Kidney epithelial cell (primary cell): ENCODE measurements around the gene NEU1. TPM values are rescaled to one million over a fixed set of nuclear protein-coding genes. Genes with fewer than 3 reads are reported as not detected.

Experiments
- DNase-seq: peaks from one replicate; pipeline ENCODE4 v3.0.0-alpha.2; 2010; ENCODE audit warnings: low read depth
- H3K27me3 ChIP-seq: 2 replicates; pipeline ENCODE4 v1.6.0; 2011; ENCODE audit warnings: low read length; ENCODE audit not compliant: control insufficient read depth, insufficient read depth
- H3K36me3 ChIP-seq: 2 replicates; pipeline ENCODE4 v1.5.1; 2011; ENCODE audit warnings: low read length; ENCODE audit not compliant: control insufficient read depth, insufficient read depth
- H3K4me3 ChIP-seq: 2 replicates; pipeline ENCODE4 v1.5.1; 2011; ENCODE audit warnings: low read depth, mild to moderate bottlenecking, control low read depth, low read length
- CTCF ChIP-seq: IDR thresholded peaks from 2 replicates; pipeline ENCODE4 v1.5.1; 2011; ENCODE audit warnings: mild to moderate bottlenecking, moderate library complexity, low read length, control low read depth, inconsistent platforms; ENCODE audit not compliant: insufficient read depth, poor library complexity, severe bottlenecking
- total RNA-seq: library from RNA; depleted of rRNA; stranded (reverse); fragments of >200 nt; gene quantifications from 2 replicates; pipeline ENCODE4 v1.2.3, GENCODE V29; 2015

NEU1 gene
- total RNA-seq, 1 donor from 2014 or later: 152 TPM

GRCh38 chr6:31877651-31878161 lies 15.1 kb upstream of the NEU1 start:
- Histone ChIP-seq H3K4me3 (no peak overlapping the region), H3K36me3 (peaks cover 4% of the 10 kb centered on the region), H3K27me3 (no peaks in the 10 kb centered on the region)
- TF ChIP-seq CTCF: no peak
- DNase-seq: no peak

GRCh38 chr6:31877125-31877650 lies 14.6 kb upstream of the NEU1 start:
- no peak for TF ChIP-seq CTCF
- Histone ChIP-seq H3K36me3 (peaks cover 2% of the 10 kb centered on the region), H3K4me3 (no peak overlapping the region), H3K27me3 (no peaks in the 10 kb centered on the region)
- DNase-seq: no peak

GRCh38 chr6:31876357-31876756 lies 13.7 kb upstream of the NEU1 start:
- Histone ChIP-seq H3K36me3 (peaks cover 2% of the 10 kb centered on the region), H3K4me3 (no peak overlapping the region), H3K27me3 (no peaks in the 10 kb centered on the region)
- DNase-seq: no peak
- no peak for TF ChIP-seq CTCF

GRCh38 chr6:31875877-31876276 lies 13.3 kb upstream of the NEU1 start:
- no peak for DNase-seq
- H3K36me3 ChIP-seq: peaks cover 2% of the 10 kb centered on the region
- no peak overlapping the region for H3K4me3 ChIP-seq
- TF ChIP-seq CTCF: no peak
- H3K27me3 ChIP-seq: no peaks in the 10 kb centered on the region

GRCh38 chr6:31874836-31875572 lies 12.4 kb upstream of the NEU1 start:
- H3K27me3 ChIP-seq: no peaks in the 10 kb centered on the region
- DNase-seq: no peak
- no peak overlapping the region for H3K4me3 ChIP-seq
- peaks cover 2% of the 10 kb centered on the region for H3K36me3 ChIP-seq
- TF ChIP-seq CTCF: no peak
